Measurements from ENCODE around the gene TMEM140. TPM values are rescaled to one million over a fixed set of nuclear protein-coding genes. Genes with fewer than 3 reads are reported as not detected.

TMEM140 gene
- total RNA-seq: 26.9 TPM

GRCh38 chr7:135147899-135148721 is at the start of gene TMEM140:
TMEM140 (plus strand) TSS chr7:135148072; CDS start chr7:135164442, 16,370 bp downstream.
- no peaks in the 10 kb centered on the region for H3K9me3 ChIP-seq
- H3K4me1 ChIP-seq: peaks cover 4 to 24% of the 10 kb centered on the region in 2 donors
- intact Hi-C loops (cut with DNase I): loop anchor here (1.0 to 5.0 kb wide), 3 partner anchors 22 to 161 kb away; partner anchors contain the start of genes AGBL3, CYREN and WDR91
- DNase-seq (ENCODE audit: low spot score in 2 of 2): no peak
- H3K27me3 ChIP-seq: no peaks in the 10 kb centered on the region
- peak in 1 of 3 experiments; percentile 7 for TF ChIP-seq CTCF (IDR thresholded peaks at IDR 0.05)
- H3K36me3 ChIP-seq: no peaks in the 10 kb centered on the region
- H3K4me3 ChIP-seq: peak within 1 kb of the TSS; percentile 63 to 65
- H3K27ac ChIP-seq: peak within 1 kb of the TSS; percentile 94

- H3K36me3 ChIP-seq: no peaks in the 10 kb centered on the region
- intact Hi-C loops (cut with DNase I): no loop called here
- H3K27ac ChIP-seq: no peak overlapping the region
- no peak for DNase-seq (ENCODE audit: low spot score in 2 of 2)
- no peak overlapping the region for H3K4me3 ChIP-seq
- H3K9me3 ChIP-seq: no peaks in the 10 kb centered on the region
- no peak for TF ChIP-seq CTCF (IDR thresholded peaks at IDR 0.05)
- H3K27me3 ChIP-seq: no peaks in the 10 kb centered on the region
- no peaks in the 10 kb centered on the region for H3K4me1 ChIP-seq
Measured at GRCh38 chr7:135098391-135098790, 49.5 kb upstream of the TMEM140 start.

- no peak overlapping the region for H3K27ac ChIP-seq
- DNase-seq (ENCODE audit: low spot score in 2 of 2): no peak
- H3K9me3 ChIP-seq: no peaks in the 10 kb centered on the region
- no peaks in the 10 kb centered on the region for H3K27me3 ChIP-seq
- H3K36me3 ChIP-seq: no peaks in the 10 kb centered on the region
- H3K4me3 ChIP-seq: no peak overlapping the region
- intact Hi-C loops (cut with DNase I): no loop called here
- TF ChIP-seq CTCF (IDR thresholded peaks at IDR 0.05): no peak
- no peaks in the 10 kb centered on the region for H3K4me1 ChIP-seq
Measured at GRCh38 chr7:135100856-135101255, 47.0 kb upstream of the TMEM140 start.

- intact Hi-C loops (cut with DNase I): no loop called here
- Histone ChIP-seq H3K4me1 (no peaks in the 10 kb centered on the region), H3K27me3 (no peaks in the 10 kb centered on the region), H3K27ac (no peak overlapping the region), H3K9me3 (no peaks in the 10 kb centered on the region), H3K4me3 (no peak overlapping the region), H3K36me3 (no peaks in the 10 kb centered on the region)
- DNase-seq (ENCODE audit: low spot score in 2 of 2): no peak
- no peak for TF ChIP-seq CTCF (IDR thresholded peaks at IDR 0.05)
Measured at GRCh38 chr7:135102372-135102771, 45.5 kb upstream of the TMEM140 start.

- intact Hi-C loops (cut with DNase I): no loop called here
- H3K4me3 ChIP-seq: no peak overlapping the region
- no peak overlapping the region for H3K27ac ChIP-seq
- H3K27me3 ChIP-seq: no peaks in the 10 kb centered on the region
- no peaks in the 10 kb centered on the region for H3K4me1 ChIP-seq
- no peak for TF ChIP-seq CTCF (IDR thresholded peaks at IDR 0.05)
- H3K9me3 ChIP-seq: no peaks in the 10 kb centered on the region
- no peaks in the 10 kb centered on the region for H3K36me3 ChIP-seq
- no peak for DNase-seq (ENCODE audit: low spot score in 2 of 2)
Measured at GRCh38 chr7:135109562-135109961, 38.3 kb upstream of the TMEM140 start.
